Stomach smooth muscle (tissue), 2 donors: ENCODE results near the gene SOWAHB.

Experiments used
- H3K27ac ChIP-seq: one replicate; pipeline ENCODE4 v1.7.0; 2013; ENCODE audit warnings: mild to moderate bottlenecking, low read length, inconsistent platforms
- H3K27me3 ChIP-seq, 2 donors: one replicate each; pipeline ENCODE4 v1.7.0; 2013; ENCODE audit warnings: low read length in 2 of 2; ENCODE audit not compliant: insufficient read depth in 2 of 2, control insufficient read depth in 1 of 2
- H3K36me3 ChIP-seq, 2 donors: one replicate each; pipeline ENCODE4 v1.7.0; 2013; ENCODE audit warnings: low read length in 2 of 2; ENCODE audit not compliant: control insufficient read depth in 2 of 2, insufficient read depth in 2 of 2
- H3K4me1 ChIP-seq: one replicate; pipeline ENCODE4 v1.7.0; 2013; ENCODE audit warnings: low read length; ENCODE audit not compliant: control insufficient read depth, insufficient read depth
- H3K4me3 ChIP-seq, 2 donors: one replicate each; pipeline ENCODE4 v1.7.0; 2013; ENCODE audit warnings: low read length in 2 of 2
- H3K9ac ChIP-seq, 2 donors: one replicate each; pipeline ENCODE4 v1.7.0; 2013; ENCODE audit warnings: low read length in 2 of 2, mild to moderate bottlenecking in 1 of 2
- H3K9me3 ChIP-seq, 2 donors: one replicate each; pipeline ENCODE4 v1.7.0; 2013; ENCODE audit warnings: low read length in 2 of 2; ENCODE audit not compliant: control insufficient read depth in 2 of 2
- donor health status: healthy.
- donor health status: Pancreatic carcinoma.

The SOWAHB gene

GRCh38 chr4:76895619-76896018 lies 2.3 kb downstream of the SOWAHB start:
- peaks cover 9% of the 10 kb centered on the region for H3K4me1 ChIP-seq
- H3K4me3 ChIP-seq = no peak overlapping the region
- no peak overlapping the region for H3K9ac ChIP-seq
- no peaks in the 10 kb centered on the region for H3K9me3 ChIP-seq
- no peak overlapping the region for H3K27ac ChIP-seq
- no peaks in the 10 kb centered on the region for H3K36me3 ChIP-seq
- H3K27me3 ChIP-seq = peaks cover 20 to 35% of the 10 kb centered on the region in 2 donors

- Histone ChIP-seq H3K9me3 (no peaks in the 10 kb centered on the region), H3K27me3 (peaks cover 20 to 35% of the 10 kb centered on the region in 2 donors), H3K36me3 (no peaks in the 10 kb centered on the region), H3K4me1 (peaks cover 9% of the 10 kb centered on the region), H3K9ac (no peak overlapping the region), H3K27ac (no peak overlapping the region), H3K4me3 (no peak overlapping the region)
Measured at GRCh38 chr4:76894537-76895255, 3.2 kb downstream of the SOWAHB start.

- Histone ChIP-seq H3K4me1 (peaks cover 6% of the 10 kb centered on the region), H3K4me3 (no peak overlapping the region), H3K27me3 (peaks cover 20 to 33% of the 10 kb centered on the region in 2 donors)
Measured at GRCh38 chr4:76892601-76893000, 5.3 kb downstream of the SOWAHB start.

GRCh38 chr4:76892001-76892400 lies 5.9 kb downstream of the SOWAHB start:
- Histone ChIP-seq H3K27ac (no peak overlapping the region), H3K36me3 (no peaks in the 10 kb centered on the region), H3K9me3 (no peaks in the 10 kb centered on the region), H3K4me3 (no peak overlapping the region), H3K4me1 (peaks cover under 1% of the 10 kb centered on the region), H3K27me3 (peaks cover 23 to 29% of the 10 kb centered on the region in 2 donors), H3K9ac (no peak overlapping the region)

More at GRCh38 chr4:76892601-76893000, 5.3 kb downstream of the SOWAHB start:
- Histone ChIP-seq H3K9me3 (no peaks in the 10 kb centered on the region), H3K36me3 (no peaks in the 10 kb centered on the region), H3K9ac (no peak overlapping the region), H3K27ac (no peak overlapping the region)

- Histone ChIP-seq H3K36me3 (no peaks in the 10 kb centered on the region), H3K27ac (no peak overlapping the region), H3K4me1 (no peaks in the 10 kb centered on the region), H3K4me3 (no peak overlapping the region), H3K9me3 (no peaks in the 10 kb centered on the region), H3K9ac (no peak overlapping the region), H3K27me3 (peaks cover 0 to 7% of the 10 kb centered on the region in 2 donors)
Measured at GRCh38 chr4:76886848-76887441, 11.0 kb downstream of the SOWAHB start.

GRCh38 chr4:76886214-76886613 lies 11.7 kb downstream of the SOWAHB start:
- Histone ChIP-seq H3K27ac (no peak overlapping the region), H3K9me3 (no peaks in the 10 kb centered on the region), H3K4me3 (no peak overlapping the region), H3K27me3 (peaks cover 0 to 7% of the 10 kb centered on the region in 2 donors), H3K9ac (no peak overlapping the region), H3K36me3 (no peaks in the 10 kb centered on the region), H3K4me1 (no peaks in the 10 kb centered on the region)

- H3K9ac ChIP-seq = no peak overlapping the region
- no peaks in the 10 kb centered on the region for H3K36me3 ChIP-seq
- no peak overlapping the region for H3K4me3 ChIP-seq
- H3K27ac ChIP-seq = no peak overlapping the region
- H3K9me3 ChIP-seq = no peaks in the 10 kb centered on the region
- H3K27me3 ChIP-seq = peaks cover 0 to 7% of the 10 kb centered on the region in 2 donors
- H3K4me1 ChIP-seq = no peaks in the 10 kb centered on the region
Measured at GRCh38 chr4:76883147-76883546, 14.8 kb downstream of the SOWAHB start.

- Histone ChIP-seq H3K27me3 (peaks cover 0 to 7% of the 10 kb centered on the region in 2 donors), H3K9ac (no peak overlapping the region), H3K4me3 (no peak overlapping the region), H3K27ac (no peak overlapping the region), H3K9me3 (no peaks in the 10 kb centered on the region), H3K36me3 (no peaks in the 10 kb centered on the region), H3K4me1 (no peaks in the 10 kb centered on the region)
Measured at GRCh38 chr4:76882630-76883029, 15.3 kb downstream of the SOWAHB start.

- Histone ChIP-seq H3K4me3 (no peak overlapping the region), H3K27ac (no peak overlapping the region)
Measured at GRCh38 chr4:76881375-76881774, 16.6 kb downstream of the SOWAHB start.

GRCh38 chr4:76879731-76880364 lies 18.1 kb downstream of the SOWAHB start:
- Histone ChIP-seq H3K4me1 (no peaks in the 10 kb centered on the region), H3K9ac (no peak overlapping the region), H3K9me3 (no peaks in the 10 kb centered on the region), H3K4me3 (no peak overlapping the region), H3K36me3 (no peaks in the 10 kb centered on the region), H3K27ac (no peak overlapping the region), H3K27me3 (peaks cover 0 to 2% of the 10 kb centered on the region in 2 donors)

More at GRCh38 chr4:76881375-76881774, 16.6 kb downstream of the SOWAHB start:
- no peaks in the 10 kb centered on the region for H3K4me1 ChIP-seq
- no peak overlapping the region for H3K9ac ChIP-seq
- H3K36me3 ChIP-seq = no peaks in the 10 kb centered on the region
- H3K9me3 ChIP-seq = no peaks in the 10 kb centered on the region
- H3K27me3 ChIP-seq = peaks cover 0 to 4% of the 10 kb centered on the region in 2 donors
